BE2C (cell line): Measurements from ENCODE around the gene SUV39H1.
A peak's percentile ranks its signal among the peaks of the same experiment; 100 is the strongest.

Experiments
- DNase-seq: peaks from one replicate; pipeline ENCODE4 v3.0.0-alpha.2; 2020
- H3K27me3 ChIP-seq: fragments of 250-450 bp; sonication (Bioruptor Pico); 2 replicates; pipeline ENCODE4 v1.5.1; 2020; ENCODE audit warnings: mild to moderate bottlenecking
- H3K36me3 ChIP-seq: fragments of 250-450 bp; sonication (Bioruptor Pico); 2 replicates; pipeline ENCODE4 v1.5.1; 2020; ENCODE audit warnings: mild to moderate bottlenecking
- H3K4me1 ChIP-seq: fragments of 250-450 bp; sonication (Bioruptor Pico); 2 replicates; pipeline ENCODE4 v1.5.1; 2020
- H3K4me3 ChIP-seq: 2 replicates; pipeline ENCODE4 v1.5.1; 2011; ENCODE audit warnings: low read depth, low read length
- H3K9me3 ChIP-seq: fragments of 250-450 bp; sonication (Bioruptor Pico); 2 replicates; pipeline ENCODE4 v1.5.1; 2020
- CTCF ChIP-seq: IDR thresholded peaks from 2 replicates; pipeline ENCODE4 v1.5.1; 2012; ENCODE audit warnings: mild to moderate bottlenecking, low read depth, low read length

The SUV39H1 gene

DNA sequence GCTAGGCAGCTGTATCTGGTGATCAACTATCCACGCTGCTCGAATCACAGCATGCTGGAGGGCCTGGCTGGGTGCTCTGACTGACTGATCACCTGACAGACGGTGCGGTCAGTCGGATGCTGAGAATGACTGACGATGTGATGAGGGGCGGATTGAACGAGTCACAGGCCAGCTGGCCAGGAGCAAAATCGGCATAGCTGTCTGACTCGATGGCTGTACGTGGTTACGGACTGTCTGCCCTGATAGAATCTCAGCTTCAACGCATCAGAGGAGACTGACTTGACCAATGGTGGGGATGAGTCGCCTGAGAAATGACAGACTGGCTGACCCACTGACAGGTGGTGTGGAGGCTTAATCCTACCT is 1.0 kb upstream of the SUV39H1 start:
- TF ChIP-seq CTCF: no peak
- H3K4me1 ChIP-seq: no peaks in the 10 kb centered on the region; the same call in 1 of the 2 replicates
- H3K4me3 ChIP-seq: peak overlapping the region; percentile 77
- H3K36me3 ChIP-seq: peaks cover 5% of the 10 kb centered on the region
- no peaks in the 10 kb centered on the region for H3K9me3 ChIP-seq
- DNase-seq: peak; percentile 19
- no peaks in the 10 kb centered on the region for H3K27me3 ChIP-seq

GRCh38 chrX:48695925-48696300 is 621 bp upstream of the SUV39H1 start:
- H3K9me3 ChIP-seq: no peaks in the 10 kb centered on the region
- peak; percentile 55 for DNase-seq
- H3K36me3 ChIP-seq: peaks cover 9% of the 10 kb centered on the region
- peak overlapping the region; percentile 77 for H3K4me3 ChIP-seq
- no peaks in the 10 kb centered on the region; the same call in 1 of the 2 replicates for H3K4me1 ChIP-seq
- no peaks in the 10 kb centered on the region for H3K27me3 ChIP-seq
- no peak for TF ChIP-seq CTCF

DNA sequence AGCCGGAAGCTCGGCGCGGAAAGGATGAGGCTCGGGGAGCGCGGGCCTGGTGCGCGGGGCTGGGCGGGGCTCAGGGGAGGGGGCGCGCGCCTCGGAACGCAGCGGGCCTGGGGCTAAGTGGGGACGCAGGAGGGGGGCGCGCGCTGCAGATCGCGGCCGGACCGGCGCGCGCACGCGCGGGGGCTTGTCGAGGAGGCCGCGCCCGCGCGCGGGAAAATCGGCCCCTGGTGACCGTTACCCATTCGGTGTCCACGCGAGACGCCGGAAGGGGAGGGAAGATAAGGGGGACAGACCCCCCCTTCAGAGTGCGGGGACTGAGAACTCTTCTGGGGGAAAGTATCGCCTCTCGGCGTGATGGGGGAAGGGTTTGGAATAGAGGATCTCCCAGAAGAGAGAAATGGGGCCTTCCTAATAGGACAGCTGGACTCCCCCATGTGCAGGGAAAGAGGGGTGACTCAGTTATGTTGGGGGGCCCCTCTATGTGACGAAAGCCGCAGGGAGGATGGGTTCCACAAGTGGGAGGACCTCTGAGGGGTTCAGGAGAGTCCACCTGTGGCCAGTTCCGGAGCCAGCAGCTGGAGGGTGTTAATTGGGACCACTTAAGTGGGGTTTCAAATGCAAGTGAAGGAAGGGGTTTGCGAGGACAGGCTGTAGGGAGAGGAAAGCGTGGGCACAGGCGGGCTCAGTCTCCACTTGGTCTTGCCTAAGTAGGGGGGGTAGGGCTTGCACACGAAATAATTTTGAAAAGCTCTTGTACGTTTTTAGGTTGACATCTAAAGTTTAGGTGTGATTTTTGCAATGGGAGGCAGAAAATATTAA is 584 bp downstream of the SUV39H1 start:
- TF ChIP-seq CTCF: no peak
- peak overlapping the region; percentile 77 for H3K4me3 ChIP-seq
- H3K9me3 ChIP-seq: no peaks in the 10 kb centered on the region
- DNase-seq: peak; percentile 67
- peaks cover 17% of the 10 kb centered on the region for H3K36me3 ChIP-seq
- no peaks in the 10 kb centered on the region; the same call in 1 of the 2 replicates for H3K4me1 ChIP-seq
- no peaks in the 10 kb centered on the region for H3K27me3 ChIP-seq

DNA sequence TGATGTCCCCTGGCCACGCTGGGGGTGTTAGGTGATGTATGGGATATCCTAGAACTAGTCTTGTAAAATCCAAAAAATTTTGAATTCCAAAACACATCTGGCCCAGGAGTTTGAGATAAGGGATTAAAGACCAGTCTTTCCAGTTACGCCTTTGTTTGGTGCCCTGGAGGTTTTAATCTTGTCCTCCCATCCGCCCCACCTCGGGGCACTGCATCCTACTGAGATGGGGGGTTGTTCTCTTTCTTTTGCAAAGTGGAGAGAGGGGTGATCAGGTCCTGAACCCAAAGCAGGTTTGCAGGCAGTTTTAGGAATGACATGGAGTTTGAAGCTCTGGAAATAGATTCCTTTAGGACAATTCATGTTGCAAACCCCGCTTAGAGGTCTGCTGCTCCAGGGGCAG is 1.8 kb downstream of the SUV39H1 start:
- Histone ChIP-seq H3K4me1 (no peaks in the 10 kb centered on the region; the same call in 1 of the 2 replicates), H3K36me3 (peaks cover 26% of the 10 kb centered on the region), H3K27me3 (no peaks in the 10 kb centered on the region), H3K4me3 (no peak overlapping the region), H3K9me3 (no peaks in the 10 kb centered on the region)
- DNase-seq: no peak
- no peak for TF ChIP-seq CTCF

GRCh38 chrX:48700246-48700645 is 3.7 kb downstream of the SUV39H1 start:
- Histone ChIP-seq H3K4me1 (no peaks in the 10 kb centered on the region; the same call in 1 of the 2 replicates), H3K27me3 (no peaks in the 10 kb centered on the region), H3K36me3 (peaks cover 28% of the 10 kb centered on the region), H3K4me3 (no peak overlapping the region), H3K9me3 (no peaks in the 10 kb centered on the region)
- no peak for DNase-seq
- no peak for TF ChIP-seq CTCF

GRCh38 chrX:48700951-48701653 is 4.6 kb downstream of the SUV39H1 start:
- no peak for TF ChIP-seq CTCF

More at GRCh38 chrX:48700951-48701653, 4.6 kb downstream of the SUV39H1 start:
- Histone ChIP-seq H3K27me3 (no peaks in the 10 kb centered on the region), H3K4me1 (no peaks in the 10 kb centered on the region), H3K4me3 (no peak overlapping the region), H3K36me3 (peaks cover 28% of the 10 kb centered on the region), H3K9me3 (no peaks in the 10 kb centered on the region)
- no peak for DNase-seq
